GM12892 (cell line): ENCODE results near the gene VPS8.

Experiments
- POLR2A ChIP-seq: IDR thresholded peaks from 2 replicates; pipeline ENCODE4 v1.6.1; 2011; ENCODE audit warnings: low read depth, low read length, control low read depth
- POLR2AphosphoS5 ChIP-seq: IDR thresholded peaks from 2 replicates; pipeline ENCODE4 v1.6.1; 2011; ENCODE audit warnings: low read depth, low read length, control low read depth

DNA sequence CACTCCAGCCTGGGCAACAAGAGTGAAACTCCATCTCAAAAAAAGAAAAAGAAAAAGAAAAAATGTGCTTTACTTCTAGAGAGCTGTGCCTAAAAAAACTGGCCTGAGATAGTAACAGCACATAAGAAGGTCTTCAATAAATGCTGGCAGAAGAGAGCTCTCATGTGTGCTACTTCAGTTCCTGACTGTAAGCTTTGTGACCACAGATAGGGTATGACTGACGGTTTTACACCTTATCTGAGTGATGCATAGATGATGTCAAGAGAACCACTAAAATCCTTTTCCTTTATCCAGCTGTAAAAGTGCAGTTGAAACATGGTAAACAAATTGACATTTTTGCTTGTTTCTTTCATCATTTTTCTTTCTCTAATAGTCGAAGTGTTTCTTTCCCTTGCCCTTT is 213.0 kb downstream of the VPS8 start:
- TF ChIP-seq POLR2A (no peak), POLR2AphosphoS5 (no peak)
